Activated naive CD4-positive, alpha-beta T cell treated with anti-CD3 and anti-CD28 coated beads for 36 hours (primary cell): ENCODE results near the gene GPX5. TPM values are rescaled to one million over a fixed set of nuclear protein-coding genes. Genes with fewer than 3 reads are reported as not detected.
"Not testable (repeated sequence)": the region's sequence is repeated elsewhere in the genome, so short reads cannot be mapped to it uniquely, and the experiment has no call there.

Source experiments
- CTCF ChIA-PET: fragments of 350-600 bp; sonication (Branson Sonifier 250); formaldehyde crosslinking; loops from one replicate; lab custom pipeline; 2021; ENCODE audit warnings: antibody characterized with exemption; lab: Charles Lee
- DNase-seq: peaks from one replicate; pipeline ENCODE4 v3.0.0-alpha.2; 2020
- H3K27ac Mint-ChIP-seq: one replicate; pipeline ENCODE4 v1.8.0; 2021; ENCODE audit warnings: mild to moderate bottlenecking, mixed read lengths
- H3K27me3 Mint-ChIP-seq: one replicate; pipeline ENCODE4 v1.8.0; 2021; ENCODE audit warnings: low read depth, mixed read lengths
- H3K36me3 Mint-ChIP-seq: one replicate; pipeline ENCODE4 v1.8.0; 2021; ENCODE audit warnings: low read depth, mixed read lengths
- H3K4me1 Mint-ChIP-seq: one replicate; pipeline ENCODE4 v1.8.0; 2021; ENCODE audit warnings: low read depth, mixed read lengths
- H3K4me3 Mint-ChIP-seq: one replicate; pipeline ENCODE4 v1.8.0; 2021; ENCODE audit warnings: mild to moderate bottlenecking, moderate library complexity, mixed read lengths
- H3K9me3 Mint-ChIP-seq: one replicate; pipeline ENCODE4 v1.8.0; 2021; ENCODE audit warnings: mixed read lengths
- intact Hi-C: fragments of 100-400 bp; cut with micrococcal nuclease; formaldehyde crosslinking; loops from one replicate; pipeline ENCODE4 v1.15.1; 2023
- total RNA-seq, 2 experiments: library from RNA; stranded (reverse); gene quantifications; one replicate each; pipeline ENCODE4 v1.2.3, GENCODE V29; 2021

The GPX5 gene
- total RNA-seq, 2 experiments from 2014 or later: not detected

- Mint-ChIP-seq H3K4me1 (no peaks in the 10 kb centered on the region), H3K27me3 (peaks cover 11% of the 10 kb centered on the region), H3K9me3 (no peaks in the 10 kb centered on the region), H3K36me3 (no peaks in the 10 kb centered on the region), H3K27ac (no peak overlapping the region), H3K4me3 (no peak overlapping the region)
- no peak for DNase-seq
- intact Hi-C loops: loop anchor here (2.0 to 10.0 kb wide), 2 partner anchors 337 to 519 kb away; no protein-coding TSS in a partner anchor
- CTCF ChIA-PET: no interaction called here
Observed at GRCh38 chr6:28497306-28497705, 28.4 kb upstream of the GPX5 start.

- Mint-ChIP-seq H3K4me3 (no peak overlapping the region), H3K27ac (no peak overlapping the region), H3K36me3 (no peaks in the 10 kb centered on the region), H3K4me1 (no peaks in the 10 kb centered on the region), H3K27me3 (peaks cover 8% of the 10 kb centered on the region), H3K9me3 (no peaks in the 10 kb centered on the region)
- CTCF ChIA-PET: no interaction called here
- no peak for DNase-seq
- intact Hi-C loops: loop anchor here (2.0 to 10.0 kb wide), 2 partner anchors 337 to 519 kb away; no protein-coding TSS in a partner anchor
Observed at GRCh38 chr6:28497893-28498292, 27.8 kb upstream of the GPX5 start.

GRCh38 chr6:28501259-28501658, 24.4 kb upstream of the GPX5 start:
- no peak overlapping the region for H3K27ac Mint-ChIP-seq
- H3K27me3 Mint-ChIP-seq: peaks cover 2% of the 10 kb centered on the region
- no peak overlapping the region for H3K4me3 Mint-ChIP-seq
- DNase-seq: no peak
- H3K36me3 Mint-ChIP-seq: no peaks in the 10 kb centered on the region
- H3K9me3 Mint-ChIP-seq: no peaks in the 10 kb centered on the region
- CTCF ChIA-PET: no interaction called here
- peaks cover under 1% of the 10 kb centered on the region for H3K4me1 Mint-ChIP-seq
- intact Hi-C loops: no loop called here

GRCh38 chr6:28502136-28502535, 23.5 kb upstream of the GPX5 start:
- H3K4me3 Mint-ChIP-seq, CTCF ChIA-PET, intact Hi-C loops, H3K27ac Mint-ChIP-seq, DNase-seq, H3K4me1 Mint-ChIP-seq, H3K9me3 Mint-ChIP-seq, H3K36me3 Mint-ChIP-seq, H3K27me3 Mint-ChIP-seq: not testable (repeated sequence)

- CTCF ChIA-PET, H3K4me3 Mint-ChIP-seq, H3K36me3 Mint-ChIP-seq, DNase-seq, intact Hi-C loops, H3K9me3 Mint-ChIP-seq, H3K27me3 Mint-ChIP-seq, H3K27ac Mint-ChIP-seq: not testable (repeated sequence)
- peaks cover 13% of the 10 kb centered on the region for H3K4me1 Mint-ChIP-seq
Observed at GRCh38 chr6:28502709-28503305, 22.9 kb upstream of the GPX5 start.

- no peaks in the 10 kb centered on the region for H3K36me3 Mint-ChIP-seq
- no peak for DNase-seq
- peaks cover 13% of the 10 kb centered on the region for H3K4me1 Mint-ChIP-seq
- H3K27ac Mint-ChIP-seq: no peak overlapping the region
- H3K27me3 Mint-ChIP-seq: peaks cover 2% of the 10 kb centered on the region
- H3K9me3 Mint-ChIP-seq: no peaks in the 10 kb centered on the region
- CTCF ChIA-PET: no interaction called here
- intact Hi-C loops: no loop called here
- no peak overlapping the region for H3K4me3 Mint-ChIP-seq
Observed at GRCh38 chr6:28505733-28506132, 19.9 kb upstream of the GPX5 start.

GRCh38 chr6:28506807-28507475, 18.7 kb upstream of the GPX5 start:
- Mint-ChIP-seq H3K4me3 (no peak overlapping the region), H3K4me1 (peaks cover 13% of the 10 kb centered on the region), H3K36me3 (no peaks in the 10 kb centered on the region), H3K9me3 (no peaks in the 10 kb centered on the region), H3K27me3 (peaks cover 2% of the 10 kb centered on the region), H3K27ac (peak overlapping the region; percentile 6)
- CTCF ChIA-PET: interaction anchor here (0.8 kb wide), 1 partner anchor 11 kb away, joined by 4 read pairs; no protein-coding TSS in a partner anchor
- DNase-seq: no peak
- intact Hi-C loops: no loop called here

- intact Hi-C loops: no loop called here
- Mint-ChIP-seq H3K27me3 (peaks cover 11% of the 10 kb centered on the region), H3K4me3 (no peak overlapping the region), H3K9me3 (no peaks in the 10 kb centered on the region), H3K4me1 (peaks cover 9% of the 10 kb centered on the region), H3K36me3 (no peaks in the 10 kb centered on the region), H3K27ac (no peak overlapping the region)
- DNase-seq: no peak
- CTCF ChIA-PET: interaction anchor here (0.8 to 1.1 kb wide), 2 partner anchors 16 to 41 kb away, joined by 3 read pairs; no protein-coding TSS in a partner anchor
Observed at GRCh38 chr6:28511628-28512300, 13.9 kb upstream of the GPX5 start.

GRCh38 chr6:28512387-28512786, 13.3 kb upstream of the GPX5 start:
- intact Hi-C loops, H3K4me3 Mint-ChIP-seq, H3K9me3 Mint-ChIP-seq, H3K4me1 Mint-ChIP-seq, H3K36me3 Mint-ChIP-seq, H3K27ac Mint-ChIP-seq, DNase-seq: not testable (repeated sequence)
- CTCF ChIA-PET: interaction anchor here (0.8 kb wide), 1 partner anchor 41 kb away, joined by 3 read pairs; no protein-coding TSS in a partner anchor
- peaks cover 13% of the 10 kb centered on the region for H3K27me3 Mint-ChIP-seq

- Mint-ChIP-seq H3K4me3 (no peak within 1 kb of the TSS), H3K27ac (no peak within 1 kb of the TSS), H3K36me3 (no peaks in the 10 kb centered on the region), H3K4me1 (no peaks in the 10 kb centered on the region), H3K27me3 (peaks cover 15% of the 10 kb centered on the region), H3K9me3 (no peaks in the 10 kb centered on the region)
- intact Hi-C loops: no loop called here
- CTCF ChIA-PET: no interaction called here
- no peak for DNase-seq
Observed at GRCh38 chr6:28515676-28516075, 10.0 kb upstream of the GPX5 start, which contains the start of gene GPX6. Gene GPX6 (minus strand): TSS chr6:28515793. CDS start chr6:28515743, 50 bp downstream.

GRCh38 chr6:28517964-28518363, 7.7 kb upstream of the GPX5 start:
- Mint-ChIP-seq H3K27ac (no peak overlapping the region), H3K9me3 (no peaks in the 10 kb centered on the region), H3K4me1 (peaks cover 7% of the 10 kb centered on the region), H3K36me3 (no peaks in the 10 kb centered on the region), H3K4me3 (no peak overlapping the region), H3K27me3 (peaks cover 15% of the 10 kb centered on the region)
- CTCF ChIA-PET: no interaction called here
- DNase-seq: no peak
- intact Hi-C loops: no loop called here

- Mint-ChIP-seq H3K9me3 (no peaks in the 10 kb centered on the region), H3K4me3 (no peak overlapping the region), H3K27me3 (peaks cover 17% of the 10 kb centered on the region), H3K4me1 (peaks cover 30% of the 10 kb centered on the region), H3K27ac (no peak overlapping the region), H3K36me3 (no peaks in the 10 kb centered on the region)
- DNase-seq: no peak
- CTCF ChIA-PET: no interaction called here
- intact Hi-C loops: no loop called here
Observed at GRCh38 chr6:28522594-28523240, 3.0 kb upstream of the GPX5 start.
